GM10248 (cell line): Measurements from ENCODE around the gene WDR1.

Source experiments
- CTCF ChIA-PET: fragments of 300-600 bp; sonication (Branson Sonifier 250); formaldehyde crosslinking; extraction: SDS; loops from one replicate; lab custom pipeline; 2021; ENCODE audit warnings: antibody characterized with exemption; lab: Yijun Ruan, JAX
- POLR2A ChIA-PET: fragments of 350-650 bp; sonication (Branson Sonifier 250); formaldehyde crosslinking; extraction: SDS; loops from one replicate; lab custom pipeline; 2020; ENCODE audit warnings: antibody characterized with exemption; lab: Yijun Ruan, JAX
- DNase-seq: peaks from one replicate; pipeline ENCODE4 v3.0.0; 2012; ENCODE audit errors: extremely low spot score
- TF ChIP-seq, protein P1 (sequence below): IDR thresholded peaks from 2 replicates; pipeline ENCODE4 v1.5.1; 2012; ENCODE audit warnings: mild to moderate bottlenecking, low read depth; ENCODE audit errors: extremely low read depth, missing control alignments, control extremely low read depth

WDR1 gene

DNA sequence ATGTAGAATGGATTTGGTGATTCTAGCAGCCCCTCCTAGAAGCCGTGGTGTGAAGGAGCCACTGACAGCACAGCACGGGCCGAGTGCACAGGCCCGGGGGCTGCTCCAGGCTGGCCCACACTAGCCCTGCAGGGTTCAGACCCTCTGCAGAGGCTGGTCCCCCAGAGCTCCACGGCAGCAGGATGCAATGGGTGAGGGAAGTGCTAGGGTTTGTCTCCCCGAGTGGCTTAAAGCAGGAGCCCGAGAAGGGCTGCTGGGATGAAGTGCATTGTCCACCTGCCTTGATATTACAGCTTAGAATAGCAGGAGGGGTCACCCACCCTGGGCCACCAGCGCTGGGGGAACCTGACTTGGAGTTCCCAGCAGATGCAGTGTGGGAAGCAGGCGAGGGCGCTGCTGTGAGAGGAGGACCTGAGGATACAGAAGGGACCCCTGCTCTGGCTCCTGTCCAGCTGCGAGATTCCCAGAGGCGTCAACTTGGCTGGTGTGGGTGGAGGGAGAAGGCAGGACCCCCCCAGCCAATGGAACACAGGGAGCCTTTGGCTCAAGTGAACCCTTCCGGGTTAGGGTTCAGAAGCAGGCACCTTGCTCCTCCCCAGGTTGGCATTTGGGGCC is 30.0 kb downstream of the WDR1 start:
- ChIA-PET CTCF (no interaction called here), POLR2A (no interaction called here)
- TF ChIP-seq, protein P1, sequence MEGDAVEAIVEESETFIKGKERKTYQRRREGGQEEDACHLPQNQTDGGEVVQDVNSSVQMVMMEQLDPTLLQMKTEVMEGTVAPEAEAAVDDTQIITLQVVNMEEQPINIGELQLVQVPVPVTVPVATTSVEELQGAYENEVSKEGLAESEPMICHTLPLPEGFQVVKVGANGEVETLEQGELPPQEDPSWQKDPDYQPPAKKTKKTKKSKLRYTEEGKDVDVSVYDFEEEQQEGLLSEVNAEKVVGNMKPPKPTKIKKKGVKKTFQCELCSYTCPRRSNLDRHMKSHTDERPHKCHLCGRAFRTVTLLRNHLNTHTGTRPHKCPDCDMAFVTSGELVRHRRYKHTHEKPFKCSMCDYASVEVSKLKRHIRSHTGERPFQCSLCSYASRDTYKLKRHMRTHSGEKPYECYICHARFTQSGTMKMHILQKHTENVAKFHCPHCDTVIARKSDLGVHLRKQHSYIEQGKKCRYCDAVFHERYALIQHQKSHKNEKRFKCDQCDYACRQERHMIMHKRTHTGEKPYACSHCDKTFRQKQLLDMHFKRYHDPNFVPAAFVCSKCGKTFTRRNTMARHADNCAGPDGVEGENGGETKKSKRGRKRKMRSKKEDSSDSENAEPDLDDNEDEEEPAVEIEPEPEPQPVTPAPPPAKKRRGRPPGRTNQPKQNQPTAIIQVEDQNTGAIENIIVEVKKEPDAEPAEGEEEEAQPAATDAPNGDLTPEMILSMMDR, result no peak
- DNase-seq, result no peak

DNA sequence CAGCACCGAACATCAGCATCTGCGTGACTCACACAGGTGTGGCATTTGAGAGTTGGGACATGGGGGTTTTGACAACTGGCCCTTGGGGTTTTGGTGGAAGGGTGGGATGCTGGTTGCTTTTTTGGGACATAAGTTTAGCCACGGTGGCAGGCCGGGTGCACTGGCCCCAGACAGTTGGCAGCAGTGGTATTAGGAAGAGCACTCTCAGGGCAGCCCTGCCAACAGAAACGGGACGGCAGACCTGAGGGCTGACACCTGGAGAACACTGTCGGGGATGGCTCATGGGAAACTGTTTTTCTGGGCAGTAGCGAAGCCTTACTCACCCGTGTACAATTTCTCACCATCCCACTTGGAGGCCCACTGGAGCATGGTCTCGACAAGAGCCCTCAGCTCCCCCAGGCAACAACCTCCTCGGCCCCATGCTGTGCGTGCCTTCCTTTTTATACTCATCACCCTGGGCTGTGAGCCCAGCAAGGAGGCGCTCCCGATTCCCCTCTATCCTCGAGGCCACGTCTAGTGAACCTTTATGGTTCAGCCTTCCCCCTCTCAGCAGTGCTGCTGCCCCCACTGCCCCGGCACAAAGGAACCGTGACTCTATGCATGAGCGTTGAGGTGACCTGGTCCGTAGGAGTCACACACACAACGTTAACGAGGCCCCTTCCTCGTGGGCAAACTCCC is 30.6 kb downstream of the WDR1 start:
- TF ChIP-seq, protein P1, result no peak
- DNase-seq, result no peak
- ChIA-PET CTCF (no interaction called here), POLR2A (interaction anchor here (1.1 kb wide), 1 partner anchor 32 kb away, joined by 3 read pairs; no protein-coding TSS in a partner anchor)

DNA sequence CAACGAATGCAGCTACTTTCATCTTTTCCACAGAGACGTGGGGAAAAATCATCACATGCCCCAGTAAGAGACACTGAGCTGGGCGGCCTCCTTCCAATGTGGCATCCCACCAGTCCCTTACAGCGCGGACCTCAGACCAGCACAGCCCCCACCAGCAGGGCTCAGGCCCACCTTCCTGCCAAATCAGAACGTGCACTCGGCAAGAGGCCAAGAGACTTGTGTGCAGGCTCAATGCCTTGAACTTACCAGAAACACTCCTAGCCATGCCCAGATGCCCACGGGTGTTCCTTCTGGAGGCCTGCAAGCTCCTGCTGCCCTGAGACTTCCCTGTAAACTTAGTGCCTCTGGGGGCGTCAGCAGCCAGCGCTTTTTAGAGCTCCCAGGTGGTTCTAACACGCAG is 31.2 kb downstream of the WDR1 start:
- no peak for DNase-seq
- POLR2A ChIA-PET, result interaction anchor here (1.1 kb wide), 1 partner anchor 32 kb away, joined by 3 read pairs; no protein-coding TSS in a partner anchor
- TF ChIP-seq, protein P1, result no peak
- CTCF ChIA-PET, result interaction anchor here (1.5 kb wide), 1 partner anchor 12 kb away, joined by 3 read pairs; no protein-coding TSS in a partner anchor

- TF ChIP-seq, protein P1, result no peak
- ChIA-PET CTCF (interaction anchor here (1.5 kb wide), 1 partner anchor 11 kb away, joined by 3 read pairs; no protein-coding TSS in a partner anchor), POLR2A (interaction anchor here (1.1 kb wide), 1 partner anchor 33 kb away, joined by 3 read pairs; no protein-coding TSS in a partner anchor)
- DNase-seq, result no peak
Measured at GRCh38 chr4:10084651-10085358, 31.8 kb downstream of the WDR1 start.

DNA sequence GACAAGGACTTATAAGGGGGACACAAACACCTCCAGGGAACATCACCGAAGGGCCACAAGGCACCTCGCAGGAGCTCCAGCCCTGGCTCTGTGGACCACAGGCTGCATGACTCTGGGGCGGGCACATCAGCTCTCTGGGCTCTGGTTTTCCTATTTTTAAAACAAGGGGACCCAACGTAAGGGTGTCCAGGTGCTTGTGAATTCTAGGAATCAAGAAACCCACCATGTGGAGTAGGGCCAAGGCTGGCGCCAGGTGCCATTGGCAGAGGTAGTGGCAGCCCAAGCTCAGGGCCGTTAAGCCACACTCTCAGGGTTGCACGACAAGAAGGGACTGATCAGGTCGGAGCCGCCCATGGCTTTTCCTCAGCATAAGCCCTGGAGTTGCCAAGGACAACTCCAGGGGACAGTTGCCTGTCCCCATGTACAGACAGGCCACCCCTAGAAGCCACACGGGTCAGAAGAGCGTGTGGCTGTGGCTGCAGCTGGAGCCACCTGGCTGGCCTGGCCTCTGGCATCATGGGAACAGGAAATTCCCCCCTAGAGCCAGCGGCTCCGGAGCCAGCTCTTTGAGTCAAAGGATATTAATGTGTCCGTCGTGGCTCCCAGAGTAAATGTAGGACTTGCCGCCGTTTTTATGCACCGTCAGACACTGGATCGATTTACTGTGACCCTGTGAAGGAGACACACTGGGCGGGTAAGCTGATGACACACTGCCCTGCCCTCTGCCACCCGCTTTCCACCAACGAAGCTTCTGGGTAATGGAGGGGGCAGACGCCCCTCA is 32.5 kb downstream of the WDR1 start:
- TF ChIP-seq, protein P1, result no peak
- ChIA-PET CTCF (interaction anchor here (1.2 to 1.5 kb wide), 3 partner anchors 10 to 12 kb away, joined by 3 read pairs; no protein-coding TSS in a partner anchor), POLR2A (interaction anchor here (1.1 kb wide), 1 partner anchor 33 kb away, joined by 5 read pairs; the partner anchor contains the start of gene WDR1)
- no peak for DNase-seq

GRCh38 chr4:10083331-10083771 is 33.2 kb downstream of the WDR1 start:
- TF ChIP-seq, protein P1, result no peak
- ChIA-PET CTCF (interaction anchor here (1.2 to 1.5 kb wide), 2 partner anchors 10 to 11 kb away, joined by 3 read pairs; no protein-coding TSS in a partner anchor), POLR2A (interaction anchor here (1.1 kb wide), 1 partner anchor 34 kb away, joined by 5 read pairs; the partner anchor contains the start of gene WDR1)
- DNase-seq, result no peak
